H1 (cell line): ENCODE data around the gene NUP107. TPM values are rescaled to one million over a fixed set of nuclear protein-coding genes. Genes with fewer than 3 reads are reported as not detected.

ENCODE experiments used
- CTCF ChIA-PET: fragments of 300-600 bp; sonication (Branson Sonifier 250); formaldehyde crosslinking; loops from one replicate; lab custom pipeline; 2021; ENCODE audit not compliant: partially characterized antibody; lab: Charles Lee
- POLR2A ChIA-PET: fragments of 300-600 bp; sonication (Branson Sonifier 250); formaldehyde crosslinking; loops from one replicate; lab custom pipeline; 2021; ENCODE audit warnings: inconsistent platforms; ENCODE audit not compliant: partially characterized antibody; lab: Charles Lee
- DNase-seq, 2 experiments: peaks; one replicate each; pipeline versions ENCODE4 v3.0.0 to v3.0.0-alpha.2; 2010 to 2022; ENCODE audit warnings: low spot score in 2 of 2, low read depth in 1 of 2, mixed read lengths in 1 of 2
- FAIRE-seq: peaks from 2 replicates; lab custom pipeline; 2011; peaks lifted over from hg19 to GRCh38; lab: Jason Lieb, UNC
- H2AFZ ChIP-seq: 2 replicates; pipeline ENCODE4 v1.8.1; 2012; ENCODE audit warnings: low read length, inconsistent platforms
- H2AK5ac ChIP-seq: 2 replicates; pipeline ENCODE4 v1.6.1; 2013; ENCODE audit warnings: low read depth, low read length
- H2BK120ac ChIP-seq: replicated peaks from 2 replicates; pipeline ENCODE3; 2013; ENCODE audit warnings: low read depth, low read length, inconsistent platforms
- H2BK12ac ChIP-seq: 2 replicates; pipeline ENCODE4 v1.6.1; 2013; ENCODE audit warnings: low read depth, low read length
- H2BK15ac ChIP-seq: 2 replicates; pipeline ENCODE4 v1.6.1; 2013; ENCODE audit warnings: low read length
- H2BK20ac ChIP-seq: 2 replicates; pipeline ENCODE4 v1.6.1; 2013; ENCODE audit warnings: low read length
- H2BK5ac ChIP-seq: 2 replicates; pipeline ENCODE4 v1.6.1; 2013; ENCODE audit warnings: low read depth, low read length
- H3K14ac ChIP-seq: 2 replicates; pipeline ENCODE4 v1.6.1; 2013; ENCODE audit warnings: inconsistent platforms; ENCODE audit not compliant: insufficient read length
- H3K18ac ChIP-seq: 2 replicates; pipeline ENCODE4 v1.6.1; 2013; ENCODE audit warnings: low read length; ENCODE audit errors: extremely low read depth
- H3K23ac ChIP-seq: 2 replicates; pipeline ENCODE4 v1.6.1; 2013; ENCODE audit warnings: inconsistent platforms; ENCODE audit not compliant: insufficient read length
- H3K23me2 ChIP-seq: 2 replicates; pipeline ENCODE4 v1.6.1; 2013; ENCODE audit warnings: low read depth, low read length
- H3K27ac ChIP-seq: 2 replicates; pipeline ENCODE4 v1.6.1; 2011; ENCODE audit warnings: low read depth, low read length, inconsistent platforms
- H3K27me3 ChIP-seq, 4 experiments: replicated peaks in 1 of 4; 1 replicate in 1 of 4; 2 replicates in 3 of 4; pipeline versions ENCODE4 v1.6.1 to v1.8.1; 2011 to 2013; ENCODE audit warnings: low read length in 3 of 4, mild to moderate bottlenecking in 3 of 4, inconsistent platforms in 2 of 4, mixed read lengths in 2 of 4, moderate library complexity in 1 of 4; ENCODE audit not compliant: control insufficient read depth in 3 of 4, insufficient read depth in 3 of 4; ENCODE audit errors: extremely low read depth in 1 of 4
- H3K36me3 ChIP-seq, 4 experiments: 2 replicates each; pipeline versions ENCODE4 v1.6.1 to v1.8.1; 2011 to 2013; ENCODE audit warnings: mild to moderate bottlenecking in 4 of 4, low read length in 3 of 4, moderate library complexity in 2 of 4, control low read depth in 1 of 4, inconsistent platforms in 1 of 4; ENCODE audit not compliant: insufficient read depth in 4 of 4, control insufficient read depth in 2 of 4
- H3K4ac ChIP-seq: replicated peaks from 2 replicates; pipeline ENCODE3; 2013; ENCODE audit warnings: low read length, low read depth, mixed read lengths, inconsistent platforms; ENCODE audit not compliant: insufficient read length
- H3K4me1 ChIP-seq, 4 experiments: replicated peaks in 1 of 4; 1 replicate in 1 of 4; 2 replicates in 3 of 4; pipeline versions ENCODE4 v1.6.1 to v1.8.1; 2011 to 2013; ENCODE audit warnings: low read length in 3 of 4, inconsistent platforms in 2 of 4, mixed read lengths in 1 of 4; ENCODE audit not compliant: insufficient read depth in 4 of 4, control insufficient read depth in 3 of 4
- H3K4me2 ChIP-seq, 2 experiments: 2 replicates each; pipeline versions ENCODE4 v1.6.1 to v1.8.1; 2011 to 2013; ENCODE audit warnings: low read depth in 2 of 2, low read length in 2 of 2, control low read depth in 1 of 2, inconsistent platforms in 1 of 2, mild to moderate bottlenecking in 1 of 2; ENCODE audit not compliant: insufficient read depth in 1 of 2
- H3K4me3 ChIP-seq, 4 experiments: fragments of 200-600, 300-600 bp in 1 of 4; sonication (generic), shearing (Covaris generic), sonication (Bioruptor Twin) in 1 of 4; 2 replicates each; pipeline versions ENCODE4 v1.5.1 to v1.8.1; 2011 to 2016; ENCODE audit warnings: low read length in 4 of 4, low read depth in 3 of 4, control low read depth in 2 of 4, inconsistent platforms in 2 of 4, mild to moderate bottlenecking in 2 of 4, mixed read lengths in 1 of 4, moderate library complexity in 1 of 4; ENCODE audit not compliant: insufficient read depth in 2 of 4; ENCODE audit errors: extremely low read depth in 1 of 4
- H3K56ac ChIP-seq: replicated peaks from 2 replicates; pipeline ENCODE3; 2013; ENCODE audit warnings: low read depth, mild to moderate bottlenecking, mixed read lengths, low read length, inconsistent platforms; ENCODE audit not compliant: insufficient read length
- H3K79me1 ChIP-seq: 2 replicates; pipeline ENCODE4 v1.6.1; 2013; ENCODE audit warnings: low read depth, low read length, control low read depth
- H3K79me2 ChIP-seq, 2 experiments: 2 replicates each; pipeline versions ENCODE4 v1.6.1 to v1.8.1; 2012 to 2013; ENCODE audit warnings: low read length in 2 of 2, mild to moderate bottlenecking in 2 of 2, inconsistent platforms in 1 of 2; ENCODE audit not compliant: insufficient read depth in 2 of 2, control insufficient read depth in 1 of 2
- H3K9ac ChIP-seq, 4 experiments: replicated peaks in 1 of 4; 1 replicate in 1 of 4; 2 replicates in 3 of 4; pipeline versions ENCODE4 v1.6.1 to v1.8.1; 2011 to 2013; ENCODE audit warnings: low read depth in 3 of 4, low read length in 3 of 4, control low read depth in 2 of 4, mild to moderate bottlenecking in 2 of 4, moderate library complexity in 2 of 4, inconsistent platforms in 1 of 4; ENCODE audit errors: extremely low read depth in 1 of 4
- H3K9me3 ChIP-seq, 2 experiments: 2 replicates each; pipeline versions ENCODE4 v1.6.1 to v1.8.1; 2012 to 2013; ENCODE audit warnings: mild to moderate bottlenecking in 2 of 2, moderate library complexity in 2 of 2, control low read depth in 1 of 2, inconsistent platforms in 1 of 2, low read depth in 1 of 2, low read length in 1 of 2, mixed read lengths in 1 of 2; ENCODE audit not compliant: insufficient read depth in 2 of 2
- H4K20me1 ChIP-seq, 2 experiments: replicated peaks in 1 of 2; 2 replicates each; pipeline versions ENCODE3 to v1.8.1; 2011 to 2013; ENCODE audit warnings: inconsistent platforms in 2 of 2, low read length in 2 of 2, mild to moderate bottlenecking in 1 of 2; ENCODE audit not compliant: insufficient read depth in 2 of 2, control insufficient read depth in 1 of 2
- H4K5ac ChIP-seq: 2 replicates; pipeline ENCODE4 v1.6.1; 2013; ENCODE audit warnings: low read length, low read depth, mixed read lengths, inconsistent platforms; ENCODE audit not compliant: insufficient read length
- H4K8ac ChIP-seq: 2 replicates; pipeline ENCODE4 v1.8.0; 2013; ENCODE audit warnings: mild to moderate bottlenecking, moderate library complexity, low read length, inconsistent platforms; ENCODE audit not compliant: insufficient read depth; ENCODE audit errors: extremely low read depth
- H4K91ac ChIP-seq: replicated peaks from 2 replicates; pipeline ENCODE3; 2013; ENCODE audit warnings: low read length, mixed read lengths, inconsistent platforms; ENCODE audit not compliant: insufficient read length
- TAF7 ChIP-seq: optimal IDR thresholded peaks from 2 replicates; pipeline ENCODE3; 2011; ENCODE audit warnings: low read depth, mild to moderate bottlenecking, inconsistent platforms, low read length, moderate library complexity, borderline replicate concordance
- WGBS, 2 experiments: shearing (Covaris generic) in 1 of 2; methylation state at CpG; one replicate each; pipeline versions ENCODE4 v1.1.6 to v1.1.7; 2013 to 2015; ENCODE audit warnings: low lambda C conversion rate in 2 of 2, mixed read lengths in 2 of 2, inconsistent platforms in 1 of 2, low coverage in 1 of 2, missing lambda C conversion rate in 1 of 2; ENCODE audit not compliant: insufficient replicate concordance in 2 of 2, insufficient coverage in 1 of 2, insufficient read length in 1 of 2; ENCODE audit errors: extremely low coverage in 1 of 2, missing lambda C conversion rate in 1 of 2; 5-methylcytosine and 5-hydroxymethylcytosine counted together
- polyA plus RNA-seq, 7 experiments: library from polyadenylated mRNA; depleted of rRNA in 3 of 7; stranded (reverse) in 5 of 7; unstranded in 2 of 7; fragments of >200 nt in 5 of 7; fragments of 200-250 nt in 2 of 7; gene quantifications; 1 replicate in 5 of 7; 2 replicates in 1 of 7; 4 replicates in 1 of 7; pipeline versions ENCODE4 v1.2.1 to v1.2.3, GENCODE V29; 2011 to 2013; ENCODE audit warnings: missing spikeins in 2 of 7, mixed read lengths in 2 of 7
- total RNA-seq: library from RNA; stranded (reverse); fragmentation: NEBNext Ultra II Directional; extraction: Animal tissue kit (Norgen Biotek cat#: 25700); gene quantifications from 2 replicates; pipeline ENCODE4 v1.2.1, GENCODE V29; 2021

The NUP107 gene
- total and polyA plus RNA-seq, 2 of the 8 experiments (the other 6 are each of a cell fraction or from before 2014, with no cell fraction given), result 46.1 to 141 TPM

GRCh38 chr12:68784015-68784414 lies 97.2 kb downstream of the NUP107 start:
- WGBS, 2 experiments, result 92% methylated on average over 8 of the region's 8 CpGs; no CpG with 5 or more reads in 1 of the 2 experiments
- peaks cover 0 to 3% (median 0%) of the 10 kb centered on the region in 4 experiments; a peak in 1 of 7 replicates for H3K4me1 ChIP-seq
- no peak for TF ChIP-seq TAF7
- TF ChIP-seq, all 59 proteins: peak for 0
- Histone ChIP-seq H4K5ac (no peak overlapping the region), H4K20me1 (no peaks in the 10 kb centered on the region), H3K79me1 (no peaks in the 10 kb centered on the region), H4K8ac (no peak overlapping the region), H3K27ac (no peak overlapping the region), H3K14ac (no peak overlapping the region), H3K56ac (no peak overlapping the region), H4K91ac (no peak overlapping the region), H2BK15ac (no peak overlapping the region), H2AFZ (no peak overlapping the region), H3K36me3 (no peaks in the 10 kb centered on the region), H3K4me2 (no peak overlapping the region), H3K27me3 (no peaks in the 10 kb centered on the region), H2BK12ac (peak overlapping the region; percentile 5; the same call in 1 of the 2 replicates), H3K4me3 (no peak overlapping the region), H2BK120ac (no peak overlapping the region), H3K23me2 (no peaks in the 10 kb centered on the region), H2BK5ac (no peak overlapping the region), H2AK5ac (no peak overlapping the region), H3K9me3 (no peaks in the 10 kb centered on the region), H3K79me2 (no peaks in the 10 kb centered on the region), H3K4ac (no peak overlapping the region), H3K23ac (no peak overlapping the region), H2BK20ac (no peak overlapping the region), H3K9ac (no peak overlapping the region), H3K18ac (no peak overlapping the region; the same call in 1 of the 2 replicates)
- DNase-seq (no peak), FAIRE-seq (no peak)
- ChIA-PET POLR2A (interaction anchor here (0.7 to 3.7 kb wide), 3 partner anchors 11 to 38 kb away, joined by 3 to 18 read pairs (median 8); partner anchors contain the start of gene MDM2), CTCF (interaction anchor here (1.1 kb wide), 1 partner anchor 11 kb away, joined by 4 read pairs; no protein-coding TSS in a partner anchor)
